ENCODE data around the gene NKTR.

Gene NKTR

DNA sequence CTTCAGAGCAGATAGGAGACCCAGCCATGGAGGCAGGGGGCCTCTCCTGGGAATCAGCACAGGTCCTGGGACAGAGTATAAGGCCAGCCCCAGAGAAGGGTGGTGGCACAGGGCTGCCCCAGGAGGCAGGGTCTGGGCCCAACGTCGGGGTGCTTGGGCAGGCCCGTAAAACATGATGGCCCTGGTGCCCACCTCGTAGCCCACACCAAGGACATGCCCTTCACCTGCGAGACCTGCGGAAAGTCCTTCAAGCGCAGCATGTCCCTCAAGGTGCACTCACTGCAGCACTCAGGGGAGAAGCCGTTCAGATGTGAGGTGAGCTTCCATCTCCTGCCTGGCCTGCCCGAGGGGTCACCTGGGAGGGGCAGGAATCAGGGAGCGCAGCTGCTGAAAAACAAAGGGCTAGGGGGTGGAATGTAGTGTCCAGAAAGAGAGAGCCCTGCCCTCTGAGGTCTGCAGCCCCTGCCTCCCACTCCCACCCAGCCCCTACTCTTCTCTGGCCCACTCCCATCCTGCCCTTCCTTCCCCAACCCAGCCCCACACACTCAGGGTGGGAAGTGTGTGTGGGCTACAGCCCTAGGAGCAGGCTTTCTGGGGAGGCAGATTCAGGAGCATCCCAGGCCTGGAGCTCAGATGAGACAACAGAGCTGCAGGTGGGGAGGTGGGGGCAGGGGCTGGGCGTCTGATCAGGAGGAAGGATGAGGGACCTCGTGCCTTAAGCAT lies 62.5 kb downstream of the NKTR start:
- DNase-seq: peak; percentile 42

DNA sequence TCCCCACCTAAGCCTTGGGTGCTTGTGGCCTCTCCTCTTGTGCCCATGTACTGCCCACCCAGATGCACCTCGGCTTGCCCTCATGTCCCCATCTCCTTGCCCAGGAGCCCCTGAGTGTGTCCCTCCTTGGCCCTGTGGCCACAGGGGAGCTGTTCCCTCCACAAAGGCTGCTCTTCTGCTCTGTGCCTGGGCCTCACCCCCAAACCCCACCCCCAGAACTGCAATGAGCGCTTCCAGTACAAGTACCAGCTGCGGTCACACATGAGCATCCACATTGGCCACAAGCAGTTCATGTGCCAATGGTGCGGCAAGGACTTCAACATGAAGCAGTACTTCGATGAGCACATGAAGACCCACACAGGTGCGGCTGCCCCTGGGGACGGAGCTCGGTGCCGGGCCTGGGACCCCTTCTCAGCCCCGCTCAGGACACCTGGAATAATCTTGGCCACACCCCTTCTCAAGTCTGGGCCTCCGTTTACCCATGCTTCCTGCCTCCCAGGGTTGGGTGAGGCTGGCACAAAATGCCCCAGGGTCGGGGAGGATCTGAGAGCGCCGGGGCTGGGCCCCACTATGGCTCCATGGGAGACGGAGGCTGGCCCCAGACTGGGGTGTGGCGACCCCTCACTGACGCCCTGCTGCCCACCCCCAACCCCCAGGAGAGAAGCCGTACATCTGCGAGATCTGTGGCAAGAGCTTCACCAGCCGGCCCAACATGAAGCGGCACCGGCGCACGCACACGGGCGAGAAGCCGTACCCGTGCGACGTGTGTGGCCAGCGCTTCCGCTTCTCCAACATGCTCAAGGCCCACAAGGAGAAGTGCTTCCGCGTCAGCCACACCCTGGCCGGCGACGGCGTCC lies 63.3 kb downstream of the NKTR start:
- DNase-seq: peak; percentile 44

DNA sequence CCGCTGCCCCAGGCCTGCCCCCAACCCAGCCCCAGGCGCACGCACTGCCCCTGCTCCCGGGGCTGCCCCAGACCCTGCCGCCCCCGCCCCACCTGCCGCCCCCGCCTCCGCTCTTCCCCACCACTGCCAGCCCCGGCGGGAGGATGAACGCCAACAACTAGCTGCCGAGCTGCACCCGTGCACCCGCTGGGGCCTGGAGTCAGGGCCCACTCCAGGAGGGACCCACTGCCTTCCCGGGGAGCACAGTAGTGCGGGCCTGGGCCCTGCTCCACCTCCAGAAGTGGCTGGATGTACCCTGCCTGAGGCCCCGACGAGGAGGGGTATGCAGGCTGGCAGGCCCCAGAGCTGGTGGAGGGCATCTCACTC lies 63.9 kb downstream of the NKTR start:
- peak; percentile 20 for DNase-seq

DNA sequence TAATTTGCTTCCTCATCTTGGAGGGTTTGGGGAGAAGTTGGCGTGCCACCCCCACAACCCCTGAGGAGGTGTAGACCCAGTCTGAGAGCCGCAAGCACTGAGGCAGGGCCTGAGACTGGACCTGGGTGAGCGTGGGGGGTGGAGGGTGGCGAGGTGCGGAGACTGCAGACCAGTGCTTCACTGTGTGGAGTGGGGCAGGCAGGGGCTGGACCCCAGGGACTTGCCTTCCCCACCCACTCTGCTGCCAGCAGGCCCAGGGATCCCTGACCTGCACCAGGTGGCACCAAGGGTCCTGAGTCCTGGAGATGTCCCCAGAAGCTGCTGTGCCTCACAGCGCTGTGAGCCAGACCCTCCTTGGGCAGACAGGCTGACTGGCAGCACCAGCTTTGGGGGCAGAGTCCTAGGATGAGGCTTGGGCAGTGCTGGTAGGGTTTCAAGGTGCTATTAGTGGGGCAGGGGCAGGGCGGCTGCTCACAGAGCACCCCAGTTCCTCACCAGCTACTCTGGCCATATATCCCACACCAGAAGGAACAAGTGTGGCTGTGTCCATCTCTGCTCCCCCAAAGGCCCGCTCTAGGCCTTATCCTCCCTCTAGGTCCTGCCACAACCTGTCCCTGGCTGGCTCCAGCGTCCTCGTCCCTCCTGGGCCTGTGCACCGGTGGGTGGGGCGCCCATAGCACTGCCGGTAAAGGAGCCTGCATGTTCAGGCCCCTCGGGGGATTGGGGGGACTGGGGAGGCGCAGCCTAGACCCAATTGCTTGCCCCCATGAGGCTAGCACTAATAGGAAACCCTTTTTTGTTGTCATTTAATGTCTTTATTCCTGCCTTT lies 64.8 kb downstream of the NKTR start:
- peak; percentile 43 for DNase-seq

DNA sequence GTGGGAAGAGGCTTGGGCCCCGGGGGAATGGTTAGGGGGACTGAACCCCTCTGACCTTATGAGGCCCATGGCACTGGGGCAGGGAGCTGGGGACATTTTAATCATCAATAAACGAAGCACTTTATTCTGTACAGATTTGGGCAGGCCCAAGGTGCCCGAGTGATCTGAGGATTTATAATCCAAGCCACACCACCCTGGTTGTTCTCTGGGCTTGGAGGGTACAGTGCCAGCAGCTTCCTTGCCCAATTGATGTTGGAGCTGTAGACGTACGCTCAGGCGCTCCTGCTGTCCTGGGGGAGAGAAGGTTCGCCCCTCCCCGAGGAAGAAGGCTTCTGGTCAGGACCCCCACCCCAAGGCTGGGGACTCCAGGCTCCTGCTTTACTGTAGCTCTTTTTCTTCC lies 65.5 kb downstream of the NKTR start:
- peak; percentile 21 for DNase-seq

DNA sequence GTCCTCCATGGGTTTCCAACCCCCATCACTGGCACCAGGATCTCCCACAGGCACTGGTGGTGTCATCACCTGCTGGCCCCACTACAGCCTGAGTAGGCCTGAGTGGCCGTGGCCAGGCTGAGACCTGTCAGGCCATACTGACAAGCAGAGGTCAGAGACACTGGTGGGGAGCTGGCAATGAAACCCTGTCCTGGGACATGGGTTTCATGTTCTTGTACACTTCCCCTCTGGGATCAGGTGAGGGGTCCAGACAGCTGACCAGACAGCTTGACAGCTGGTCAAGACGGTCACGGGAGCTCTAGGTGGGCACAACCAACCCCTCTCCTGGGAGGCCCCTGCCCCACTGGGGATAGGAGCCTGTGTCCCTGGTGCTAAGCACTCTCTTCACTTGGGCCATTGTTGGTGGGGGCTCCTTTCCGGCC lies 66.1 kb downstream of the NKTR start:
- DNase-seq: peak; percentile 39

DNA sequence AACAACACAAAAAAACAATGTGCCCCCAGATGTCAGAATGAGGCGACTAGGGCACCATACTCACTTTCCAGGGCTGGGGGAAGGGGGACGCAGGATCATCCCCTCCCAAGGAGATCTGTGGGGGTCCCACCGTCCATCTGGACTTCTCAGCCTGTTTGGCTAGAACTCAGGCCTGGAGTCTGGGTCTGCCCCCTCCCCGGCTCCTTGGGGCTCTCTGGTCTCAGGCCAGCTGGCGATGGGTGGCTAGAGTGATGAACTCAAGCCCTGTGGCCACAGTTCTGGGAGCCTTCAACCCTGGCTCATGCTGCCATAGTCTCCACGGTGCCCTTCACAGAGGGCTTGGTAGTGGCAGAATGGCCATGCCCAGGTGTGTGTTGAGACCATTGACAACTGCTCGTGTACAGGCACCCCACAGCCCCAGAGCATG lies 66.6 kb downstream of the NKTR start:
- DNase-seq: peak; percentile 50

DNA sequence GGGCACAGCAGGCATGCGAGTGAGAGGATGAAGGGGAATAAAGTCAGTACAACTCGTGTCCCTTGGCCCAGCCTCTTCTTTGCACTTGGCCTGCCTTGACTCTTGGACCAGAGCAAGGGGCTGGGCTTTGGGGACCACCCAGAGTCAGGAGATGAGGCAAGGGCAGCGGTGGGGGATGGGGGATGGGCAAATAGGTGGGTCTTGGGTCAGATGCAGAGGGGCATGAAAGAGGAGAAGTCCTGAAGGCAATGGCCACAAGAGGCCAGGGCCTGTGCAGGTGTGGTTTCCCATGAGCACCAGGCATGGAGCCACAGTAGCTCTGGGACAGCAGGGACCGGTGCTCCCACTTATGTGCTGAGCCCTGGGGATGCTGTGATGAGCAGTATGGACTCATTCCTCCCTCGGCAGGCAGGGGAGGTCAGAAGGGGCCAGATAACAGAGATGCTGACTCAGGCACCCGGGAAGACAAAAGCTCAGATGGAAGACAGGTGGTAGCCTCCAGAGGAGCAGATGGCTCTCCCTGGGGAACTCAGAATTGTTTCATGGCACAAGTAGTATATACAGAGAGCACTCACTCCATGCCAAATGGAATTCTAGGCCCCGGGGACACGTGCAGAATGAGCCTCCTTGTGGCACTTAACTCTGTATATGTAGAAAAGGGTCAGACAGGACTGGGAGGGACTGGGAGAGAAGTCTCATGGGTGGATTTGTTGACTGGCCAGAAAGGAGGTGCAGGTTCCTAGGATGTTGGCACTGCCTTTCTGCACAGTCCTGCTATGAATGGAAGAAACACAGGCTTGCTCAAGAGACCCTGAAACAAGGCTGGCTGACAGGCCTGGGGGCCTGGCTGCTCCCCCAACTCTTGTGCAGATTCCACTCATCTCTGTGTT lies 67.3 kb downstream of the NKTR start:
- no peak for DNase-seq

DNA sequence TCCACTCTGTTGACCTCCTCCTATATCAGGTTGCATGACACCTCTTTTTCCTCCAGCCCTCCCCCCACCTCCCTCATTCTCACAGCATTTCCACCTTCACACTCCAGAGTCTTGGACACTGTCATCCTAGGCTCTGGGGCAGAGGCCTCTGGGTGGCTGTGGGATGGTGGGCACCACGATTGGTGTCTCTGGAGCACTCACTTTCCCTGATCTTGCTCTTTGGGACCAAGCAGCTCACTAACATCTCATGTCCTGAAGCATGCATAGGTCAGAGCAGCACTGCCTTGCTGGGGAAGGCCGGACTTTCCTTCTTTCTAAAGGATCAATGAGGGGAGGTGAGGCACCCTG lies 67.9 kb downstream of the NKTR start:
- DNase-seq: no peak

DNA sequence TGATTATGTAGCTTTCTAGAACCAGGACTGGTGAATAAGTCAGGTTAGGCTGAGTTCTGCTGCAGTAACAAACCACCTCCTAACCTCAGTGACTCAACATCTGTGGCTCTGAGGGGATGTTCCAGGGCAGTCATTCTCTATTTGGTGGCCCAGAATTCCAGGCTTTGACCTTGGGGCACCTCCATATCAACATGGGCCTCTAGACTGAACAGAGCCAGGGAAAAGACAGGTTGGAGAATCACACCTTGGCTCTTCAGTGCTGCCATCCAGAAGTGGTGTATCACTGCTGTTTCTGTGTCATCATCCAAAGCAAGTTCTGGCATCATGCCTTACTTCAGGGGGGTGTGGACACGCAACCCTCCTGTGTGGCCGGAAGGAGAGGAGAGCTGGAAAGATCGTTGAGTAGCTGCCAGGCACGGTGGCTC lies 68.3 kb downstream of the NKTR start:
- no peak for DNase-seq

DNA sequence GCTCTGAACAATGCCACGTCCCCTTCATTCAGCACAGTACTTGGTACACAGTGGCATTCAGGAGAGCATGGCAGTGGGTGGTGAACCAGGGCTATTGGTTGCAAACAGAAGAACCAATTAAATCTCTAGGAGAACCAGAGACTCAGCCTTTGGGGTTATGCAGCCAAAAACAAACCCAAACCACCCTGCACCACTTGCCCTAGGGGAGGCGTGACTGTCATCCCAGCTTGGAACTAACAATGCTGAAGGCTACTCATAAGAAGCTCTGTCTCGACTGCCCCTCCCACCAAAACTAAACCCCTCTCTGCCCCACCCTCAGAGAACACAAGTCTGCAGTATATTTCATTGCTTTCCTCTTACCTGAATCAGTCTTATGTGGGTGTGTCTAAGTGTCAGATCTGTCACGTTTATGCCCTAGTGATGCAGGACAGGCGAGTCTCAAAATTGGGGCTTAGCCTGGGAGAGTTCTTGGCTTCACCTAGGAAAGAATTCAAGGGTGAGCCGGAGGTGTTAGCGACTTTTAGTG lies 69.6 kb downstream of the NKTR start:
- DNase-seq: no peak

DNA sequence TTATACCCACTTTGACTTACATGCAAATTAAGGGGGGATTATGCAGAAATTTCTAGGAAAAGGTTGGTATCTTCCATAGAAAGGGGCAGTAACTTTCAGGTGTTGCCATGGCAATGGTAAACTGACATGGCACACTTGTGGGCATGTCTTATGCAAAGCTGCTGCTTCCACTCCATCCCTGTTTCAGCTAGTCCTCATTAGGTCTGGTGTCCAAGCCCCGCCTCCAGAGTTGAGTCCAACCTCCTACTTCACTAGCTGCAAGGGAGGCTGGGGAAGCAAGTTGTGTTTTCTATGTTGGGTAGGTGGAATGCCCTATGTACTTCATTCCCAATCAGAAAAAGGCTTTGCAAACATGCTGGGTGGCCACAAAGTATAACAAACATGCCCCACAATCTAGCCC lies 70.2 kb downstream of the NKTR start:
- DNase-seq: no peak

DNA sequence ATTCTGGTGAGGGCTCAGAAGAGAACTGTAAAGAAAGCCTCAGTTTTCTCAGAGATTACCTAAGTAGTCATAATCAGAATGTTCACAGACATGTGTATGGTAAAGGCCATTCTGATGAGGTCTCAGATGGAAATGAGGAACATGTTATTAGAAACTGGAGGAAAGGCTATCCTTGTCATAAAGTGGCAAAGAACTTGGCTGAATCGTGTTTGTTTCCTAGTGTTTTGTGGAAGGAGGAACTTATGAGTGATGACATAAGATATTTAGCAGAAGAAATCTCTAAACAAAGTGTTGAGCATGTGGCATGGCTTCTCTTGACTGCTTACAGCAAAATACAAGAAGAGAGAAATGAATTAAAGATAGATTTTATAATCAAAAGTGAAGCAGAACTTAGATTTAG lies 72.0 kb downstream of the NKTR start:
- DNase-seq: no peak

DNA sequence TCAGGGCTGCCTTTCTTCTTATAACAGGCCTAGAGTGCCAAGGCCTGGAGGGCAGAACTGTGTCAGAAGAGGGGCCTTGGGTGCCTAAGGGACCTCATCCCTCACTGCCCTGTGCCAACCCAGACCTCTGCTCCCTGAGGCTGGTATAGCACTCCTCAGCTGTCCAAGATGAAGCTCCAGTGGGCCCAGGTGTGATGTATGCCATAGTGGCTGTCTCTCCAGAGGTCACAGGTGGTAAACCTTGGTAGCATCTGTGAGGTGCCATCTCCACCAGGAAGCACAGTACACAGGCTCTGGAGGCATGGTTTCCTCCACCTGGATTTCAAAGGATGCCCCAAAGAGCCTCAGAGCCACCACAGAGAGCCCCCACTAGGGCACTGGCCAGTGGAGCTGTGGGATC lies 72.6 kb downstream of the NKTR start:
- no peak for DNase-seq

DNA sequence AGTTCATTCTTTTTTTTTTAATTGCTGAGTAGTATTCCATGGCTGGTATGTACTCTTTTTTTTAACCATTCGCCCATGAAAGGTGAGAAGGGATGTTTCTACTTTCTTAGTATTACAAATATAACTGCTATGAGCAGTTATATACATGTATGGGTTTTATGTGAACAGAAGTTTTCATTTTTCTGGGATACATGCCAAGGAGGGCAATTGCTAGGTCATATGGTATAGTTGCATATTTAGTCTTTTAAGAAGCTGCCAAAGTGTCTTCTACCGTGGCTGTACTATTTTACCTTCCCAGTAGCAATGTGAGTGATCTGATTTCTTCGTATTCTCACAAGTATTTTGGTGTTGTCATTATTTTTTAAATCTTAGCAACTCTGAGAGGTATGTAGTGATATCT lies 73.7 kb downstream of the NKTR start:
- DNase-seq: no peak

DNA sequence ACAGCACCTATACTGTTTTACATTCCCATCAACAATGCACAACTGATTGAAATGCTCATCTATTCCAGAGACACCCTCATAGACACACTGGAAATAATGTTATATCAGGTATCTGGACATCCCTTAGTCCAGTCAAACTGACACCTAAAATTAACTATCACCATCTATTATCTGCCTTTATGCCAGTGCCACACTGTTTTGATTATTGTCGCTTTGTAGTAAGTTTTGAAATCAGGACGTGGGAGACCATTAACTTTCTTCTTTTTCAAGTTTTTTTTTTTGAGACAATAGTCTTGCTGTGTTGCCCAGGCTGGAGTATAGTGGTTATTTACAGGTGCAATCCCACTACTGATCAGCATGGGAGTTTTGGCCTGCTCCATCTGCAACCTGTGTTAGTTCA lies 75.4 kb downstream of the NKTR start:
- DNase-seq: no peak

DNA sequence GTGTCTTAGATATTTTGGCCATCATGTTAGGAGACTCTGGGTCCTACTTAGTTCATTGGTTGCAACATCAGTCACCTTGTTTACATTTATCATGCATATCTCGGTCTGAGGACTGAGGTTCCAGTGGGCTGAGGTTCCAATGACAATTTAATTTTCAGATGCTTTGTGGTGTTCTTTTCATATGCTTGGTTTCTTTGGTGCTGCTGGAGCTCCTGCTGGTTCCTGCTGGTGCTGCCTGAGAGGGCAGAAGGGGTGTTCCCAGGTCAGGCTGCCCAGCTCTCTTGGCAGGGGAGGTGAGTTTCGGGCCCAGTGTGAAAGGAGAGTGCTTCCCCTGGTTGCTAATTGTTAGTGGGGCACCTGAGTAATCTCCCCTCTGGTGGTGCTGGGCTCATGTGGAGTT lies 78.0 kb downstream of the NKTR start:
- no peak for DNase-seq

DNA sequence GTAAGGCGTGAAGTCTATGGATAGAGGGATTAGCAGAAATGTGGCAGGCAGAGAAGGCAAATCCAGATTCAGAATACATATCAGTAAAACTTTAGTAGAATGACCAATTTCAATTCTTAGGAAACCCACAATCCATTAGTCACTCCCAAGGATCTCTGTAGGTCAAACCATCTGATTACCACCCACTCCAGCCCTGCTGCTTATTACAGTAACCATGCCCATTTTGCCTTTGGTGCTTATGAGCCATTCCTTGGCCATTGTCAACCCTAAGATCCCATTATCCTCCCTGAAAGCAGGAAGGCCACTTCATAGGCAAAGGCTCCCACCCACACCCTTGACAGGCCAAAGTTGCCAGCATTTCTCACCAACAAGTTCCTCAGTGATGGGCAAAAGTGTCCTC lies 79.8 kb downstream of the NKTR start:
- no peak for DNase-seq

DNA sequence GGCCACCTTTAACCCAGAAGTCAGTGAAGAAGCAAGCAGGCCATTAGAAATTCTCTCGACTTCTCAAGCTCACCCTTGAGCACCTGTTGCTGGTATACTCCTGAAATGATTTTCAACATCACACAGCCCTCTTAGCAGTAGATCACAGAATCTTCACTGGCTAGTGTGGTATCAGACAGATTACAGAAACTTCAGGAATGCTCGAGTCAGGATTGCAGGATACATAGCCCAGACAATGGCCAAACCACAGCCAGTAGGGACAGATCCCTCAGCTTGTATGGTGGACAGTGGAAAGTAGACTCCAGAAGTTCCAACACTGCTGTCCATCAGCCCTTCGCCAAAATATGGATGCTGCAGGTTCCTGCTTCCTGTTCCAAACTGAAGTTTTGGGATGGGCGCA lies 80.3 kb downstream of the NKTR start:
- no peak for DNase-seq

DNA sequence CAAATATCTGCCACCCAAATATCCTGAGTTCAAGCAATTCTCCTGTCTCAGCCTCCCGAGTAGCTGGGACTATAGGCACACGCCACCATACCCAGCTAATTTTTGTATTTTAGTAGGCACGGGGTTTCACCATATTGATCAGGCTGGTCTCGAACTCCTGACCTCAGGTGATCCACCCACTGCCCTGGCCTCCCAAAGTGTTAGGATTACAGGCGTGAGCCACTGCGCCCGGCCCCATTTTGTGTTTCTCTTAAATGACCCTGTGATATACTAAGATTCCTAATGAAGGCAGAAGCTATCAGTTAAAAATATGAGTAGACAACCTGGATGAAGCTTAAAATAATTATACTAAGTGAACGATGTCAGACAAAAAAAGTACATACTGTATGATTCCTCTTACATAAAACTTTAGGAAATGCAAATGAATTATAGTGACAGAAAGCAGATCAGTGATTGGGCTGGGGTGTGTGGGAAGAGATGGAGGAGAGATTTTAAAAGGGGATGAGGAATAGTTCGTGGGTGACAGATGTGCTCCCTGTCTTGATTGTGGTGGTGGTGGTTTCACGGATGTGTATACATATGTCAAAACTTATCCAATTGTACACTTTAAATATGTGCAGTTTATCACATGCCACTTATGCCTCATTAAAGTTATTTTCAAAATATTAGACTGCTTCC lies 81.0 kb downstream of the NKTR start:
- no peak for DNase-seq

DNA sequence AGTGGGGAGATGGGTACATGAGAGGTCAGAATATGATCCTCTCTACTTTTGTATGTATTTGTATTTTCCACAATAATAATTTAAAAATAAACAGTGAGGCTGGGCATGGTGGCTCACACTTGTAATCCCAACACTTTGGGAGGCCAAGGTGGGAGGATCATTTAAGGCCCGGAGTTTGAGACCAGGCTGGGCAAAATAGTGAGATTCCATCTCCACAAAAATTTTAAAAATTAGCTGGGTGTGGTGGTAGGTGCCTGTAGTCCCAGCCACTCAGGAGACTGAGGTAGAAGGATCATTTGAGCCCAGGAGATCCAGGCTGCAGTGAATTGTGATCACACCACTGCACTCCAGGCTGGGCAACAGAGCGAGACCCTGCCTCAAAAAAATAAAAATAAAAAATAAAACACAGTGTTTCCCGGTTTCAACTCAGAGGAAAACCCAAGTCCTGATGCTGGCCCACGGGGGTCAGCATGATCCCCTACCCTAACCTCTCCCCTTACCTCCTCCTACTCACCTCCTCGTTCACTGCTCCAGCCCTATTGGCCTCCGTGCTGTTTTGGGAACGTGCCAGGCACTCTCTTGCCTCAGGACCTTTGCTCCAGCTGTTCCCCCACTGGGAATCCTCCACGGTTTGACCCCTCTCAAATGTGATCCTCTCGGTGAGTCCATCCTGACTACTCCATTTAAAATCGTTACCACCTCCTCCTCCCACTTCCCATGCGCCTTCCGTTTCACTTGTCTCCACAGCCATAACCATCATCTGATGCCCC lies 82.0 kb downstream of the NKTR start:
- no peak for DNase-seq

All from islet precursor cell (in vitro differentiated cells).